ENCODE data around the gene PCSK6. TPM values are rescaled to one million over a fixed set of nuclear protein-coding genes. Genes with fewer than 3 reads are reported as not detected.

Gene PCSK6
- total RNA-seq, 1 donor from 2014 or later, result 1.1 TPM

- H3K9me3 Mint-ChIP-seq, result peaks cover 18% of the 10 kb centered on the region
- no peak overlapping the region for H3K4me3 Mint-ChIP-seq
- POLR2A ChIA-PET, result no interaction called here
- CTCF ChIA-PET, result no interaction called here
- no peak overlapping the region for H3K27ac Mint-ChIP-seq
- ATAC-seq (ENCODE audit: low read depth) (no peak), DNase-seq (no peak)
- H3K4me1 Mint-ChIP-seq, result no peaks in the 10 kb centered on the region
- intact Hi-C loops (cut with micrococcal nuclease), result no loop called here
- peaks cover 29% of the 10 kb centered on the region for H3K27me3 Mint-ChIP-seq
- peaks cover 4% of the 10 kb centered on the region for H3K36me3 Mint-ChIP-seq (ENCODE audit: low read depth)
- TF ChIP-seq CTCF (IDR thresholded peaks at IDR 0.05), result no peak
These were observed 30.9 kb upstream of the PCSK6 start for GRCh38 chr15:101520395-101520794.

- ChIA-PET POLR2A (no interaction called here), CTCF (no interaction called here)
- H3K36me3 Mint-ChIP-seq (ENCODE audit: low read depth), result peaks cover 4% of the 10 kb centered on the region
- H3K27me3 Mint-ChIP-seq, result peaks cover 19% of the 10 kb centered on the region
- peaks cover 20% of the 10 kb centered on the region for H3K9me3 Mint-ChIP-seq
- no peaks in the 10 kb centered on the region for H3K4me1 Mint-ChIP-seq
- ATAC-seq (ENCODE audit: low read depth), result no peak
- no peak overlapping the region for H3K27ac Mint-ChIP-seq
- DNase-seq, result no peak
- no peak for TF ChIP-seq CTCF (IDR thresholded peaks at IDR 0.05)
- intact Hi-C loops (cut with micrococcal nuclease), result no loop called here
- H3K4me3 Mint-ChIP-seq, result no peak overlapping the region
These were observed 28.0 kb upstream of the PCSK6 start for GRCh38 chr15:101517504-101517903.

- H3K4me1 Mint-ChIP-seq, result no peaks in the 10 kb centered on the region
- ATAC-seq (ENCODE audit: low read depth) (no peak), DNase-seq (no peak)
- ChIA-PET POLR2A (no interaction called here), CTCF (no interaction called here)
- H3K27ac Mint-ChIP-seq, result no peak overlapping the region
- H3K27me3 Mint-ChIP-seq, result peaks cover 15% of the 10 kb centered on the region
- TF ChIP-seq CTCF (IDR thresholded peaks at IDR 0.05), result no peak
- intact Hi-C loops (cut with micrococcal nuclease), result no loop called here
- peaks cover 20% of the 10 kb centered on the region for H3K9me3 Mint-ChIP-seq
- peaks cover 4% of the 10 kb centered on the region for H3K36me3 Mint-ChIP-seq (ENCODE audit: low read depth)
- no peak overlapping the region for H3K4me3 Mint-ChIP-seq
These were observed 24.8 kb upstream of the PCSK6 start for GRCh38 chr15:101514318-101514717.

GRCh38 chr15:101511717-101512116 lies 22.2 kb upstream of the PCSK6 start:
- Mint-ChIP-seq H3K4me3 (no peak overlapping the region), H3K36me3 (ENCODE audit: low read depth) (peaks cover 2% of the 10 kb centered on the region), H3K9me3 (peaks cover 12% of the 10 kb centered on the region), H3K27ac (no peak overlapping the region), H3K4me1 (no peaks in the 10 kb centered on the region), H3K27me3 (peaks cover 10% of the 10 kb centered on the region)
- intact Hi-C loops (cut with micrococcal nuclease), result no loop called here
- ATAC-seq (ENCODE audit: low read depth), result no peak
- POLR2A ChIA-PET, result no interaction called here
- TF ChIP-seq CTCF (IDR thresholded peaks at IDR 0.05), result no peak
- DNase-seq, result no peak
- CTCF ChIA-PET, result no interaction called here

- H3K36me3 Mint-ChIP-seq (ENCODE audit: low read depth), result no peaks in the 10 kb centered on the region
- intact Hi-C loops (cut with micrococcal nuclease), result no loop called here
- H3K27me3 Mint-ChIP-seq, result peaks cover 15% of the 10 kb centered on the region
- ChIA-PET POLR2A (no interaction called here), CTCF (no interaction called here)
- DNase-seq (no peak), ATAC-seq (ENCODE audit: low read depth) (no peak)
- no peak overlapping the region for H3K4me3 Mint-ChIP-seq
- no peak overlapping the region for H3K27ac Mint-ChIP-seq
- H3K4me1 Mint-ChIP-seq, result no peaks in the 10 kb centered on the region
- no peak for TF ChIP-seq CTCF (IDR thresholded peaks at IDR 0.05)
- H3K9me3 Mint-ChIP-seq, result peaks cover 3% of the 10 kb centered on the region
These were observed 21.0 kb upstream of the PCSK6 start for GRCh38 chr15:101510212-101511197.

Data from activated B cell treated with CpG ODN at 0.5 μM for 24 hours (primary cell).